OCI-LY1 (cell line): Measurements from ENCODE around the gene XYLT1.

ENCODE experiments used
- H2AFZ ChIP-seq: fragments of 200-600 bp; sonication (generic), shearing (Covaris generic); 2 replicates; pipeline ENCODE4 v1.6.0; 2014; ENCODE audit warnings: antibody characterized with exemption, mild to moderate bottlenecking, low read length
- H3F3A ChIP-seq: fragments of 200-600 bp; sonication (generic), shearing (Covaris generic); 2 replicates; pipeline ENCODE4 v1.6.0; 2014; ENCODE audit warnings: mild to moderate bottlenecking, antibody characterized with exemption, low read length, moderate library complexity; ENCODE audit not compliant: insufficient read depth
- H3K27ac ChIP-seq: fragments of 200-600 bp; sonication (generic); 2 replicates; pipeline ENCODE4 v1.5.1; 2014; ENCODE audit warnings: low read length, mixed run types, mild to moderate bottlenecking, low read depth; ENCODE audit not compliant: poor library complexity, severe bottlenecking
- H3K27me3 ChIP-seq: fragments of 200-600 bp; sonication (generic); 2 replicates; pipeline ENCODE4 v1.6.0; 2014; ENCODE audit warnings: antibody characterized with exemption, mild to moderate bottlenecking, low read length, moderate library complexity; ENCODE audit not compliant: insufficient read depth
- H3K36me3 ChIP-seq: fragments of 200-600 bp; sonication (generic); 2 replicates; pipeline ENCODE4 v1.6.1; 2014; ENCODE audit warnings: mild to moderate bottlenecking, antibody characterized with exemption, low read length, moderate library complexity, mixed read lengths; ENCODE audit not compliant: insufficient read depth
- H3K4me1 ChIP-seq: fragments of 200-600 bp; sonication (generic); 2 replicates; pipeline ENCODE4 v1.5.1; 2014; ENCODE audit warnings: mild to moderate bottlenecking, low read length, moderate library complexity; ENCODE audit not compliant: insufficient read depth, severe bottlenecking
- H3K4me2 ChIP-seq: fragments of 200-600 bp; sonication (generic), shearing (Covaris generic); 2 replicates; pipeline ENCODE4 v1.6.1; 2014; ENCODE audit warnings: low read length
- H3K4me3 ChIP-seq: fragments of 200-600 bp; sonication (generic); 2 replicates; pipeline ENCODE4 v1.5.1; 2014; ENCODE audit warnings: low read length, low read depth, mild to moderate bottlenecking, mixed read lengths; ENCODE audit not compliant: poor library complexity, severe bottlenecking
- H3K79me2 ChIP-seq: fragments of 200-600 bp; shearing (Covaris generic); 2 replicates; pipeline ENCODE4 v1.6.1; 2016; ENCODE audit warnings: mixed run types, low read length, mixed read lengths; ENCODE audit not compliant: insufficient read depth
- H3K9ac ChIP-seq: fragments of 200-600 bp; sonication (generic), shearing (Covaris generic); 2 replicates; pipeline ENCODE4 v1.6.1; 2014; ENCODE audit warnings: mild to moderate bottlenecking, low read length, mixed read lengths
- H3K9me2 ChIP-seq: fragments of 200-600 bp; sonication (generic), shearing (Covaris generic); 2 replicates; pipeline ENCODE4 v1.6.1; 2014; ENCODE audit warnings: low read depth, mild to moderate bottlenecking, low read length, mixed read lengths
- H3K9me3 ChIP-seq: fragments of 200-600 bp; shearing (Covaris generic); 2 replicates; pipeline ENCODE4 v1.6.1; 2014; ENCODE audit warnings: low read length, mixed read lengths
- H4K20me1 ChIP-seq: fragments of 200-600 bp; sonication (generic), shearing (Covaris generic); 2 replicates; pipeline ENCODE4 v1.6.0; 2016; ENCODE audit warnings: mild to moderate bottlenecking, low read length; ENCODE audit not compliant: insufficient read depth
- CTCF ChIP-seq: fragments of 200-600 bp; sonication (generic), shearing (Covaris generic); IDR thresholded peaks from 2 replicates; pipeline ENCODE4 v1.5.1; 2017; ENCODE audit warnings: mild to moderate bottlenecking, antibody characterized with exemption, low read length, moderate library complexity, mixed read lengths
- EZH2 ChIP-seq: fragments of 200-600 bp; sonication (generic), shearing (Covaris generic); IDR thresholded peaks from 2 replicates; pipeline ENCODE4 v1.8.0; 2017; ENCODE audit warnings: borderline replicate concordance, mixed run types, mild to moderate bottlenecking, antibody characterized with exemption, low read length, moderate library complexity, mixed read lengths

XYLT1 gene

GRCh38 chr16:17350207-17350606 lies 120.6 kb downstream of the XYLT1 start:
- no peaks in the 10 kb centered on the region for H3K79me2 ChIP-seq
- H4K20me1 ChIP-seq: no peaks in the 10 kb centered on the region
- no peaks in the 10 kb centered on the region for H3K27me3 ChIP-seq
- peaks cover 44% of the 10 kb centered on the region for H3K36me3 ChIP-seq
- TF ChIP-seq EZH2 (no peak), CTCF (no peak)
- no peak overlapping the region for H3K27ac ChIP-seq
- no peaks in the 10 kb centered on the region for H3K9me2 ChIP-seq
- H3K9me3 ChIP-seq: no peaks in the 10 kb centered on the region
- no peak overlapping the region for H2AFZ ChIP-seq
- H3K9ac ChIP-seq: no peak overlapping the region
- peaks cover 34% of the 10 kb centered on the region for H3K4me1 ChIP-seq
- H3K4me3 ChIP-seq: no peak overlapping the region
- no peaks in the 10 kb centered on the region for H3F3A ChIP-seq
- H3K4me2 ChIP-seq: no peak overlapping the region

DNA sequence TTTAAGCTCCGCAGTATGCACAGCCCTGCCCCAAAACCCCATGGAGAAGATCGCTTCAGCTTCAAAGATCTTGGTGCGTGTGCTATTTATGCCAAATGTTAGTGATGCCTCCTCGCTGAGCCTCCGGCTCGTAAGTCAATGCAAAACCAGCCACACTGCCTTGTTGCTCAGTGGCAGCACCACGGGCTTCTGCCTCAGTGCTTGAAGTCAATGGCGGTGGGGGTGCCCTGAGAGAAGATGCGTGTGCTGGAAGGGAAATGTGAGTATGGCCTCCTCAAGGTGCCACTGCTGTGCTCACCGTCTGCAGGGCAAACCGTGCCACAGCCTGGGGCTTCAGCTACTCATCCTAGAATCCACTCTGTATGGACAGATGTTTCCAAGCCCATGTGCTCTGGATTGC lies 121.9 kb downstream of the XYLT1 start:
- Histone ChIP-seq H3K9me2 (no peaks in the 10 kb centered on the region), H3K27ac (no peak overlapping the region), H3K27me3 (no peaks in the 10 kb centered on the region), H3K79me2 (no peaks in the 10 kb centered on the region), H4K20me1 (no peaks in the 10 kb centered on the region), H3F3A (no peaks in the 10 kb centered on the region), H3K36me3 (peaks cover 32% of the 10 kb centered on the region; the same call in 1 of the 2 replicates), H3K4me1 (peaks cover 45% of the 10 kb centered on the region), H3K4me2 (no peak overlapping the region), H2AFZ (no peak overlapping the region), H3K4me3 (no peak overlapping the region), H3K9ac (no peak overlapping the region), H3K9me3 (no peaks in the 10 kb centered on the region)
- TF ChIP-seq CTCF (no peak), EZH2 (no peak)

GRCh38 chr16:17348042-17348783 lies 122.5 kb downstream of the XYLT1 start:
- H3K9ac ChIP-seq: no peak overlapping the region; the same call in 1 of the 2 replicates
- peaks cover 51% of the 10 kb centered on the region for H3K4me1 ChIP-seq
- TF ChIP-seq EZH2 (no peak), CTCF (no peak)
- no peaks in the 10 kb centered on the region for H3K9me2 ChIP-seq
- no peaks in the 10 kb centered on the region for H3K79me2 ChIP-seq
- H3K4me2 ChIP-seq: peak overlapping the region; percentile 51; the same call in 1 of the 2 replicates
- no peaks in the 10 kb centered on the region for H3K27me3 ChIP-seq
- H4K20me1 ChIP-seq: no peaks in the 10 kb centered on the region
- no peak overlapping the region for H3K4me3 ChIP-seq
- H3K36me3 ChIP-seq: peaks cover 35% of the 10 kb centered on the region; the same call in 1 of the 2 replicates
- H3K27ac ChIP-seq: peak overlapping the region; percentile 82
- H2AFZ ChIP-seq: no peak overlapping the region
- H3K9me3 ChIP-seq: no peaks in the 10 kb centered on the region
- no peaks in the 10 kb centered on the region for H3F3A ChIP-seq
